Measurements from ENCODE around the gene OR56A5. TPM values are rescaled to one million over a fixed set of nuclear protein-coding genes. Genes with fewer than 3 reads are reported as not detected.

The OR56A5 gene
- total and polyA plus RNA-seq, 3 experiments from 2014 or later = not detected

- no peaks in the 10 kb centered on the region for H3K4me1 ChIP-seq (ENCODE audit: insufficient read depth, low read length)
- no peak for DNase-seq
- H3K9me3 ChIP-seq (ENCODE audit: low read length) = no peaks in the 10 kb centered on the region
- no peaks in the 10 kb centered on the region for H3K36me3 Mint-ChIP-seq
- ChIA-PET CTCF (no interaction called here), POLR2A (no interaction called here)
- no peak overlapping the region for H3K27ac Mint-ChIP-seq
- H3K4me3 Mint-ChIP-seq = no peak overlapping the region
- no peak overlapping the region for H3K27ac ChIP-seq (ENCODE audit: low read depth, low read length)
- H3K27me3 ChIP-seq (ENCODE audit: insufficient read depth, low read length, poor library complexity, severe bottlenecking) = no peaks in the 10 kb centered on the region
- no peaks in the 10 kb centered on the region for H3K4me1 Mint-ChIP-seq
- no peak overlapping the region for H3K4me3 ChIP-seq (ENCODE audit: low read length)
- H3K27me3 Mint-ChIP-seq = peaks cover 3 to 6% of the 10 kb centered on the region in 2 donors
- H3K9me3 Mint-ChIP-seq = peaks cover 0 to 13% (median 4%) of the 10 kb centered on the region in 5 donors
- H3K36me3 ChIP-seq (ENCODE audit: insufficient read depth, low read length) = no peaks in the 10 kb centered on the region
Observed at GRCh38 chr11:5930614-5931013, 37.7 kb downstream of the OR56A5 start.

DNA sequence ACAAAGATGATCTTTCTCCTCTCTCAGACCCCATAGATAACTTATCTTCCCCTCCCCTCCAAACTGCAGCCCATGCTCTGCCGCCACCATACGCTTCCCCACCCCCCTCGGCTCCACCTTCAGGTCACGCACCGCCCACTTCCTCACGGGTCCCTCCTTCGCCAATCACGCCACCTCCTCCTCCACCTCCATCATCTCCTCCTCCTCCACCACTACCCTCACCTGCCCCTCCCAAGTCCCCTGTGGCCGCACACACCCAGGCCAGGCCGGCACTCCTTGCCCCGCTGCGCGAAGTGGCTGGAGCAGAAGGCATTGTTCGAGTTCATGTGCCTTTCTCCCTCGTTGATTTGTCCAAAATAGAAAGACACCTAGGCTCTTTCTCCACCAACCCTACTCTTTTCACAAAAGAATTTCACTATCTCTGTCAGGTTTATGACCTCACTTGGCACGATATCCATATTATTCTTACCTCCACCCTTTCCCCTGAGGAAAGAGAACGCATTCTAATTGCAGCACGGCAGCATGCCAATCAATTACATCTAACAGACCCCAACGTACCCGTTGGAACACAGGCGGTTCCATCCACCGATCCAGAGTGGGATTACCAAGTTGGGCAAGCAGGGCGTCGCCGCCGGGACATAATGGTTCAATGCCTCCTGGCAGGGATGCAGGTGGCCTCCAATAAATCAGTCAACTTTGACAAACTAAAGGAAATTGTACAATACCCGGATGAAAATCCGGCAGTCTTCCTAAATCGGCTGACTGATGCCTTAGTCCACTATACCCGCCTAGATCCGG is 38.5 kb downstream of the OR56A5 start:
- H3K4me1 ChIP-seq (ENCODE audit: insufficient read depth, low read length) = no peaks in the 10 kb centered on the region
- CTCF ChIA-PET = no interaction called here
- H3K36me3 Mint-ChIP-seq = no peaks in the 10 kb centered on the region
- H3K27me3 Mint-ChIP-seq = peaks cover 3 to 6% of the 10 kb centered on the region in 2 donors
- no peak overlapping the region for H3K27ac Mint-ChIP-seq
- no peaks in the 10 kb centered on the region for H3K27me3 ChIP-seq (ENCODE audit: insufficient read depth, low read length, poor library complexity, severe bottlenecking)
- H3K9me3 ChIP-seq (ENCODE audit: low read length) = no peaks in the 10 kb centered on the region
- H3K4me1 Mint-ChIP-seq = no peaks in the 10 kb centered on the region
- POLR2A ChIA-PET = no interaction called here
- no peak overlapping the region for H3K27ac ChIP-seq (ENCODE audit: low read depth, low read length)
- H3K36me3 ChIP-seq (ENCODE audit: insufficient read depth, low read length) = no peaks in the 10 kb centered on the region
- no peak overlapping the region for H3K4me3 Mint-ChIP-seq
- peaks cover 0 to 11% (median 8%) of the 10 kb centered on the region in 5 donors for H3K9me3 Mint-ChIP-seq
- no peak overlapping the region for H3K4me3 ChIP-seq (ENCODE audit: low read length)
- DNase-seq = no peak

- peaks cover 0 to 17% (median 11%) of the 10 kb centered on the region in 5 donors for H3K9me3 Mint-ChIP-seq
- H3K4me3 Mint-ChIP-seq = no peak overlapping the region
- H3K4me1 Mint-ChIP-seq = no peaks in the 10 kb centered on the region
- Histone ChIP-seq H3K36me3 (ENCODE audit: insufficient read depth, low read length) (no peaks in the 10 kb centered on the region), H3K4me1 (ENCODE audit: insufficient read depth, low read length) (no peaks in the 10 kb centered on the region), H3K9me3 (ENCODE audit: low read length) (no peaks in the 10 kb centered on the region), H3K4me3 (ENCODE audit: low read length) (no peak overlapping the region), H3K27me3 (ENCODE audit: insufficient read depth, low read length, poor library complexity, severe bottlenecking) (no peaks in the 10 kb centered on the region), H3K27ac (ENCODE audit: low read depth, low read length) (no peak overlapping the region)
- H3K36me3 Mint-ChIP-seq = no peaks in the 10 kb centered on the region
- no peak for DNase-seq
- ChIA-PET CTCF (no interaction called here), POLR2A (no interaction called here)
- H3K27me3 Mint-ChIP-seq = peaks cover 3 to 6% of the 10 kb centered on the region in 2 donors
- no peak overlapping the region for H3K27ac Mint-ChIP-seq
Observed at GRCh38 chr11:5928811-5929210, 39.5 kb downstream of the OR56A5 start.

DNA sequence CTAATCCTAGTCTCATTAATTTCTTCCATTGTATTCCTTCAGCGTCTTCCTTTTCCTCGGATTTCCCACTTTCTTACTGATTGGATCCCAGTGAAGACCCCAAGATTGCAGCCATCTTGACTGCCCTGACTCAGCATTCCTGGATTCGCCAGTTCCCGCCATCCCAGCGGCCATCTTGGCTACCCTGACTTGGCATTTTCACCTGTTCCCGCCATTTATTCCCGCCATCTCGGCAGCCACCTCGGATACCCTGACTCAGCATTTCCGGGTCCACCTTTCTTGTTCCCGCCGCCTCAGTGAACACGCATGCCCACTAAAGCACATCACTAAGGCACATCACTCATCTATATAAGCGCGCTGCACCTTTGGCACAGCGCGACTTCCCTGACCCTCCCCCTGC is 40.0 kb downstream of the OR56A5 start:
- Mint-ChIP-seq H3K36me3 (no peaks in the 10 kb centered on the region), H3K4me1 (no peaks in the 10 kb centered on the region), H3K27me3 (peaks cover 3 to 6% of the 10 kb centered on the region in 2 donors), H3K27ac (no peak overlapping the region), H3K9me3 (peaks cover 0 to 18% (median 9%) of the 10 kb centered on the region in 5 donors), H3K4me3 (no peak overlapping the region)
- Histone ChIP-seq H3K4me3 (ENCODE audit: low read length) (no peak overlapping the region), H3K9me3 (ENCODE audit: low read length) (no peaks in the 10 kb centered on the region), H3K27ac (ENCODE audit: low read depth, low read length) (no peak overlapping the region), H3K36me3 (ENCODE audit: insufficient read depth, low read length) (no peaks in the 10 kb centered on the region), H3K27me3 (ENCODE audit: insufficient read depth, low read length, poor library complexity, severe bottlenecking) (no peaks in the 10 kb centered on the region), H3K4me1 (ENCODE audit: insufficient read depth, low read length) (no peaks in the 10 kb centered on the region)
- ChIA-PET CTCF (no interaction called here), POLR2A (no interaction called here)
- no peak for DNase-seq

- H3K27ac Mint-ChIP-seq = no peak overlapping the region
- peaks cover 0 to 15% (median 8%) of the 10 kb centered on the region in 5 donors for H3K9me3 Mint-ChIP-seq
- H3K36me3 Mint-ChIP-seq = no peaks in the 10 kb centered on the region
- no peak for DNase-seq
- Histone ChIP-seq H3K9me3 (ENCODE audit: low read length) (no peaks in the 10 kb centered on the region), H3K27ac (ENCODE audit: low read depth, low read length) (no peak overlapping the region), H3K27me3 (ENCODE audit: insufficient read depth, low read length, poor library complexity, severe bottlenecking) (no peaks in the 10 kb centered on the region), H3K36me3 (ENCODE audit: insufficient read depth, low read length) (no peaks in the 10 kb centered on the region), H3K4me3 (ENCODE audit: low read length) (no peak overlapping the region), H3K4me1 (ENCODE audit: insufficient read depth, low read length) (no peaks in the 10 kb centered on the region)
- ChIA-PET POLR2A (no interaction called here), CTCF (no interaction called here)
- H3K4me3 Mint-ChIP-seq = no peak overlapping the region
- H3K27me3 Mint-ChIP-seq = peaks cover 0 to 2% of the 10 kb centered on the region in 2 donors
- H3K4me1 Mint-ChIP-seq = no peaks in the 10 kb centered on the region
Observed at GRCh38 chr11:5923794-5924193, 44.5 kb downstream of the OR56A5 start.

DNA sequence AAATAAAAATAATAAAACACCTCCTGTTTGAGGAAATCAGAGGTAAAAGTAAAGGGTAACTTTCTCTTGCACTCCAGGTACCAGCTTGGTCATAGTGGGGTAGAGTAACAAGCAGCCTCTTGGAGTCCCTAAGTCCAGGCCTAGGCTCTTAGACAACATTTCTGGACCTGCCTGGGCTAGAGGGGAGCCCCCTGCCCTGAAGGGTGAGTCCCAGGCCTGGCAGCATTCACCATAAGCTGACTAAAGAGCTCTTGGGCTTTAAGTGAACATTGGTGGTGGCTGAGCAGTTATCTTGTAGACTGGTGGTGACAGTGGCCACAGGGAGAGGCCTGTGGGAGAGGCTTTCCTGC is 44.9 kb downstream of the OR56A5 start:
- CTCF ChIA-PET = no interaction called here
- DNase-seq = no peak
- no peaks in the 10 kb centered on the region for H3K27me3 ChIP-seq (ENCODE audit: insufficient read depth, low read length, poor library complexity, severe bottlenecking)
- no peak overlapping the region for H3K27ac ChIP-seq (ENCODE audit: low read depth, low read length)
- no peaks in the 10 kb centered on the region for H3K4me1 ChIP-seq (ENCODE audit: insufficient read depth, low read length)
- Mint-ChIP-seq H3K27me3 (peaks cover 0 to 2% of the 10 kb centered on the region in 2 donors), H3K27ac (no peak overlapping the region), H3K9me3 (peaks cover 0 to 14% (median 8%) of the 10 kb centered on the region in 5 donors), H3K36me3 (peaks cover 0 to 2% (median 0%) of the 10 kb centered on the region in 3 donors), H3K4me1 (no peaks in the 10 kb centered on the region), H3K4me3 (no peak overlapping the region)
- H3K9me3 ChIP-seq (ENCODE audit: low read length) = no peaks in the 10 kb centered on the region
- H3K36me3 ChIP-seq (ENCODE audit: insufficient read depth, low read length) = no peaks in the 10 kb centered on the region
- no peak overlapping the region for H3K4me3 ChIP-seq (ENCODE audit: low read length)
- POLR2A ChIA-PET = no interaction called here

GRCh38 chr11:5922749-5923426 is 45.4 kb downstream of the OR56A5 start:
- H3K27ac Mint-ChIP-seq = no peak overlapping the region
- H3K27me3 Mint-ChIP-seq = peaks cover 0 to 2% of the 10 kb centered on the region in 2 donors
- Histone ChIP-seq H3K9me3 (ENCODE audit: low read length) (no peaks in the 10 kb centered on the region), H3K27ac (ENCODE audit: low read depth, low read length) (no peak overlapping the region), H3K36me3 (ENCODE audit: insufficient read depth, low read length) (no peaks in the 10 kb centered on the region), H3K4me1 (ENCODE audit: insufficient read depth, low read length) (no peaks in the 10 kb centered on the region), H3K4me3 (ENCODE audit: low read length) (no peak overlapping the region), H3K27me3 (ENCODE audit: insufficient read depth, low read length, poor library complexity, severe bottlenecking) (no peaks in the 10 kb centered on the region)
- peaks cover 0 to 4% (median 0%) of the 10 kb centered on the region in 3 donors for H3K36me3 Mint-ChIP-seq
- peaks cover 0 to 11% (median 8%) of the 10 kb centered on the region in 5 donors for H3K9me3 Mint-ChIP-seq
- DNase-seq = no peak
- no peaks in the 10 kb centered on the region for H3K4me1 Mint-ChIP-seq
- POLR2A ChIA-PET = no interaction called here
- H3K4me3 Mint-ChIP-seq = no peak overlapping the region
- CTCF ChIA-PET = no interaction called here
